ENCODE data around the gene NDUFV1.

Gene NDUFV1

DNA sequence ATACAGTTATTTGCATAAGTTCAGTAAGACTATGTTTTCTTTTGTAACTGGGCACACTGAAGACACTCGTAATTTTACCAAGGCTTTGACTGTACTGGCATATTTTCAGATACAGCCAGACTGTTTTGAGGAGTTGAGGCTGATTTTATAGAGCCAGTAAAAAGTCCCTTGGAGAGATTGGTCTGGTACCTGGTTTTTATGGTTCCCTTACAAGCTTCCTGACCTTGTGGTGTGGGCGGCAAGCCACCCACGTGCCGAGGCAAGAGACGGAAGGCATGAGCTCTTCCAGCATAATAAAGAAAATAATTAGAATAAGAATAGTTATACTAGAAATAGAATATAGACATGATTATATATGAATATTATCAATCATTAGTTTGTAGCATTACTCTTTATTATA, 34.4 kb upstream of the NDUFV1 start:
- no peaks in the 10 kb centered on the region for H3K9me2 ChIP-seq (replicated peaks; ENCODE audit: insufficient read depth, low read length)
- TF ChIP-seq EZH2phosphoT487 (IDR thresholded peaks at IDR 0.05; ENCODE audit: low read length), result no peak
- TF ChIP-seq, protein P1, sequence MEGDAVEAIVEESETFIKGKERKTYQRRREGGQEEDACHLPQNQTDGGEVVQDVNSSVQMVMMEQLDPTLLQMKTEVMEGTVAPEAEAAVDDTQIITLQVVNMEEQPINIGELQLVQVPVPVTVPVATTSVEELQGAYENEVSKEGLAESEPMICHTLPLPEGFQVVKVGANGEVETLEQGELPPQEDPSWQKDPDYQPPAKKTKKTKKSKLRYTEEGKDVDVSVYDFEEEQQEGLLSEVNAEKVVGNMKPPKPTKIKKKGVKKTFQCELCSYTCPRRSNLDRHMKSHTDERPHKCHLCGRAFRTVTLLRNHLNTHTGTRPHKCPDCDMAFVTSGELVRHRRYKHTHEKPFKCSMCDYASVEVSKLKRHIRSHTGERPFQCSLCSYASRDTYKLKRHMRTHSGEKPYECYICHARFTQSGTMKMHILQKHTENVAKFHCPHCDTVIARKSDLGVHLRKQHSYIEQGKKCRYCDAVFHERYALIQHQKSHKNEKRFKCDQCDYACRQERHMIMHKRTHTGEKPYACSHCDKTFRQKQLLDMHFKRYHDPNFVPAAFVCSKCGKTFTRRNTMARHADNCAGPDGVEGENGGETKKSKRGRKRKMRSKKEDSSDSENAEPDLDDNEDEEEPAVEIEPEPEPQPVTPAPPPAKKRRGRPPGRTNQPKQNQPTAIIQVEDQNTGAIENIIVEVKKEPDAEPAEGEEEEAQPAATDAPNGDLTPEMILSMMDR (IDR thresholded peaks at IDR 0.05; ENCODE audit: low read length), result no peak
- no peak for TF ChIP-seq EZH2 (optimal IDR thresholded peaks at IDR 0.05; ENCODE audit: low read depth, low read length)
- no peaks in the 10 kb centered on the region for H3K4me1 ChIP-seq (ENCODE audit: low read length)
- no peak overlapping the region for H3K4me2 ChIP-seq (ENCODE audit: low read depth, low read length)
- H3K36me3 ChIP-seq (replicated peaks; ENCODE audit: insufficient read depth, low read length), result no peaks in the 10 kb centered on the region
- no peak for DNase-seq
- H4K20me1 ChIP-seq (ENCODE audit: insufficient read depth, low read length), result no peaks in the 10 kb centered on the region
- no peak overlapping the region for H2AFZ ChIP-seq (ENCODE audit: low read length)
- no peak overlapping the region for H3K9ac ChIP-seq (ENCODE audit: low read length)
- peaks cover 65% of the 10 kb centered on the region for H3K27me3 ChIP-seq (replicated peaks; ENCODE audit: insufficient read depth, low read length)
- no peak overlapping the region for H3K4me3 ChIP-seq (ENCODE audit: low read length)
- H3F3A ChIP-seq (ENCODE audit: insufficient read depth, low read length), result no peaks in the 10 kb centered on the region
- H3K9me3 ChIP-seq (replicated peaks; ENCODE audit: insufficient read depth, low read length), result no peaks in the 10 kb centered on the region
- H3K27ac ChIP-seq (ENCODE audit: low read length), result no peak overlapping the region
- no peaks in the 10 kb centered on the region for H3K79me2 ChIP-seq (ENCODE audit: low read length)

DNA sequence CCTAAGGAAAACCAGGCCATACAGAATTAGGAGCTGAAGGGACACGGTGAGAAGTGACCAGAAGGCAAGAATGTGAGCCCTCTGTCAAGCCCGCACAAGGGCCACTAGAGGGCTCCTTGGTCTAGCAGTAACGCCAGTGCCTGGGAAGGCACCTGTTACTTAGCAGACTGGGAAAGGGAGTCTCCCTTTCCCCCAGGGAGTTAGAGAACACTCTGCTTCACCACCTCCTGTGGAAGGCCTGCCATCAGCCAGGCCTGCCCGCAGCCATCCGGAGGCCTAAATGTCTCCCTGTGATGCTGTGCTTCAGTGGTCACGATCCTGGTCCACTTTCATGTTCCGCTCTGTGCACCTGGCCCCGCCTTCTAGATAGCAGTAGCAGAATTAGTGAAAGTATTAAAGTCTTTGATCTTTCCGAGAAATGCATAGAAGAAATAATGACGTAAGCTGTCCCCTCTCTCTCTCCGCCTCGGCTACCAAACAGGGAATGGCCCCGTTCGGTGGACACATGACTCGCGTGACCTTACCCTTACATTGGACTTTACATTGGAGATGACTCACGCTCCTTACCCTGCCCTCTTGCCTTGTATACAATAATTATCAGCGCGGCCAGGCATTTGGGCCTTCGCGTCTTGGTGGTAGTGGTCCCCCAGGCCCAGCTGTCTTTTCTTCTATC, 33.9 kb upstream of the NDUFV1 start:
- H3F3A ChIP-seq (ENCODE audit: insufficient read depth, low read length), result no peaks in the 10 kb centered on the region
- H3K4me1 ChIP-seq (ENCODE audit: low read length), result no peaks in the 10 kb centered on the region
- no peak for TF ChIP-seq EZH2phosphoT487 (IDR thresholded peaks at IDR 0.05; ENCODE audit: low read length)
- TF ChIP-seq, protein P1 (IDR thresholded peaks at IDR 0.05; ENCODE audit: low read length), result peak; percentile 63
- H3K36me3 ChIP-seq (replicated peaks; ENCODE audit: insufficient read depth, low read length), result no peaks in the 10 kb centered on the region
- 0 out of 2 replicates have a peak overlapping the region, but pooled peaks have one; percentile 9 for H3K4me3 ChIP-seq (ENCODE audit: low read length)
- DNase-seq, result peak; percentile 63
- no peaks in the 10 kb centered on the region for H3K79me2 ChIP-seq (ENCODE audit: low read length)
- H3K27me3 ChIP-seq (replicated peaks; ENCODE audit: insufficient read depth, low read length), result peaks cover 65% of the 10 kb centered on the region
- H3K9me3 ChIP-seq (replicated peaks; ENCODE audit: insufficient read depth, low read length), result no peaks in the 10 kb centered on the region
- peak overlapping the region; percentile 63; the same call in 1 of the 2 replicates for H3K4me2 ChIP-seq (ENCODE audit: low read depth, low read length)
- no peaks in the 10 kb centered on the region for H3K9me2 ChIP-seq (replicated peaks; ENCODE audit: insufficient read depth, low read length)
- H2AFZ ChIP-seq (ENCODE audit: low read length), result no peak overlapping the region
- H3K27ac ChIP-seq (ENCODE audit: low read length), result no peak overlapping the region
- no peak overlapping the region for H3K9ac ChIP-seq (ENCODE audit: low read length)
- no peaks in the 10 kb centered on the region for H4K20me1 ChIP-seq (ENCODE audit: insufficient read depth, low read length)

DNA sequence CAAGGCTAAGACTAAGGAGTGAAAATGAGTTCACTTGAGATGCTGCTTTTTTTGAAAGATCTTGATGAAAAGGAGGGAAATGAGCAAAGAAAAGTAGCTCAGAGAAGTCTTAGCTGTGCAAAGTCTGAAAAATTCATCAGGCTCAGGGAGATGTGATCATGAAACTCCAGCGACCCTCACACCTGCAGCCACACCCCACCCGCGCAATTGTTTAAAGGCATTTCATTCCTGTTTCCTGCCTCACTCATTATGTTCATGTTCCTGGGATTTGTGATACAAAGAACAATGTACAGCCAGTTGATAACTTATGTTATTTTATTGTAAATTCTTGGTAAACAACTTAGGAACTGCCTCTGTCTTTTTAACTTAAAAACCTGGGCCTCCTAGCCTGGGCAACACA, 31.8 kb upstream of the NDUFV1 start:
- peaks cover 65% of the 10 kb centered on the region for H3K27me3 ChIP-seq (replicated peaks; ENCODE audit: insufficient read depth, low read length)
- no peaks in the 10 kb centered on the region for H3K79me2 ChIP-seq (ENCODE audit: low read length)
- H3K9me2 ChIP-seq (replicated peaks; ENCODE audit: insufficient read depth, low read length), result no peaks in the 10 kb centered on the region
- no peak for DNase-seq
- no peak overlapping the region for H3K27ac ChIP-seq (ENCODE audit: low read length)
- no peaks in the 10 kb centered on the region for H3F3A ChIP-seq (ENCODE audit: insufficient read depth, low read length)
- no peak overlapping the region for H3K4me2 ChIP-seq (ENCODE audit: low read depth, low read length)
- peaks cover 8% of the 10 kb centered on the region for H3K4me1 ChIP-seq (ENCODE audit: low read length)
- no peak overlapping the region for H2AFZ ChIP-seq (ENCODE audit: low read length)
- no peak overlapping the region for H3K9ac ChIP-seq (ENCODE audit: low read length)
- no peaks in the 10 kb centered on the region for H3K9me3 ChIP-seq (replicated peaks; ENCODE audit: insufficient read depth, low read length)
- H4K20me1 ChIP-seq (ENCODE audit: insufficient read depth, low read length), result no peaks in the 10 kb centered on the region
- H3K4me3 ChIP-seq (ENCODE audit: low read length), result no peak overlapping the region
- TF ChIP-seq EZH2phosphoT487 (IDR thresholded peaks at IDR 0.05; ENCODE audit: low read length) (no peak), EZH2 (optimal IDR thresholded peaks at IDR 0.05; ENCODE audit: low read depth, low read length) (no peak)
- TF ChIP-seq, protein P1 (IDR thresholded peaks at IDR 0.05; ENCODE audit: low read length), result no peak
- no peaks in the 10 kb centered on the region for H3K36me3 ChIP-seq (replicated peaks; ENCODE audit: insufficient read depth, low read length)

Measured in MM.1S (cell line).